Mucosa of descending colon (tissue), 3 donors: ENCODE data around the gene SEC14L3. TPM values are rescaled to one million over a fixed set of nuclear protein-coding genes. Genes with fewer than 3 reads are reported as not detected.

Source experiments
- ATAC-seq: fragments of 200-7000 bp; cut with Tn5 transposase; one replicate; pipeline ENCODE4 v1.9.1; 2020; ENCODE audit warnings: mild to moderate bottlenecking, moderate library complexity
- DNase-seq, 3 donors: peaks; one replicate each; pipeline ENCODE4 v3.0.0-alpha.2; 2020
- H3K36me3 ChIP-seq: fragments of 200-600 bp; one replicate; pipeline ENCODE4 v1.8.0; 2021; ENCODE audit warnings: low read depth, mild to moderate bottlenecking
- H3K4me1 ChIP-seq: fragments of 200-600 bp; one replicate; pipeline ENCODE4 v1.8.0; 2021; ENCODE audit warnings: low read depth, mild to moderate bottlenecking
- H3K4me3 ChIP-seq: fragments of 200-600 bp; one replicate; pipeline ENCODE4 v1.8.0; 2021; ENCODE audit warnings: mild to moderate bottlenecking
- H3K9me3 ChIP-seq: fragments of 200-600 bp; one replicate; pipeline ENCODE4 v1.8.0; 2021; ENCODE audit warnings: mild to moderate bottlenecking
- intact Hi-C, 2 donors: fragments of 100-400 bp; cut with DNase I in 1 of 2; cut with micrococcal nuclease in 1 of 2; formaldehyde crosslinking; loops; one replicate each; pipeline versions ENCODE4 v1.11.0 to v1.11.1; 2022; cut with DNase I, micrococcal nuclease
- total RNA-seq, 3 donors: library from RNA; stranded (reverse); fragmentation: NEBNext Ultra II Directional in 2 of 3; extraction: Animal tissue kit (Norgen Biotek cat#: 25700) in 2 of 3; gene quantifications; one replicate each; pipeline versions ENCODE4 v1.2.1 to v1.2.4, GENCODE V29; 2021 to 2023
- TF ChIP-seq, protein P1 (sequence below): fragments of 200-600 bp; IDR thresholded peaks from one replicate; pipeline ENCODE4 v1.8.0; 2022; ENCODE audit warnings: antibody characterized with exemption, mild to moderate bottlenecking
- donor health status: DM: no; HTN: no; CAD: no; lungs with moderate emphysema.
- donor health status: DM: no; HTN: no; CAD: no.
- donor health status: DM: no; HTN: yes; CAD: no.

Gene SEC14L3
- total RNA-seq, 3 donors from 2014 or later, result not detected

GRCh38 chr22:30436196-30436595 is 35.6 kb downstream of the SEC14L3 start:
- intact Hi-C loops, result no loop called here
- Histone ChIP-seq H3K36me3 (no peaks in the 10 kb centered on the region), H3K4me3 (no peak overlapping the region), H3K9me3 (no peaks in the 10 kb centered on the region), H3K4me1 (peaks cover 8% of the 10 kb centered on the region)
- no peak for ATAC-seq
- TF ChIP-seq, protein P1, sequence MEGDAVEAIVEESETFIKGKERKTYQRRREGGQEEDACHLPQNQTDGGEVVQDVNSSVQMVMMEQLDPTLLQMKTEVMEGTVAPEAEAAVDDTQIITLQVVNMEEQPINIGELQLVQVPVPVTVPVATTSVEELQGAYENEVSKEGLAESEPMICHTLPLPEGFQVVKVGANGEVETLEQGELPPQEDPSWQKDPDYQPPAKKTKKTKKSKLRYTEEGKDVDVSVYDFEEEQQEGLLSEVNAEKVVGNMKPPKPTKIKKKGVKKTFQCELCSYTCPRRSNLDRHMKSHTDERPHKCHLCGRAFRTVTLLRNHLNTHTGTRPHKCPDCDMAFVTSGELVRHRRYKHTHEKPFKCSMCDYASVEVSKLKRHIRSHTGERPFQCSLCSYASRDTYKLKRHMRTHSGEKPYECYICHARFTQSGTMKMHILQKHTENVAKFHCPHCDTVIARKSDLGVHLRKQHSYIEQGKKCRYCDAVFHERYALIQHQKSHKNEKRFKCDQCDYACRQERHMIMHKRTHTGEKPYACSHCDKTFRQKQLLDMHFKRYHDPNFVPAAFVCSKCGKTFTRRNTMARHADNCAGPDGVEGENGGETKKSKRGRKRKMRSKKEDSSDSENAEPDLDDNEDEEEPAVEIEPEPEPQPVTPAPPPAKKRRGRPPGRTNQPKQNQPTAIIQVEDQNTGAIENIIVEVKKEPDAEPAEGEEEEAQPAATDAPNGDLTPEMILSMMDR, result no peak
- no peak for DNase-seq

DNA sequence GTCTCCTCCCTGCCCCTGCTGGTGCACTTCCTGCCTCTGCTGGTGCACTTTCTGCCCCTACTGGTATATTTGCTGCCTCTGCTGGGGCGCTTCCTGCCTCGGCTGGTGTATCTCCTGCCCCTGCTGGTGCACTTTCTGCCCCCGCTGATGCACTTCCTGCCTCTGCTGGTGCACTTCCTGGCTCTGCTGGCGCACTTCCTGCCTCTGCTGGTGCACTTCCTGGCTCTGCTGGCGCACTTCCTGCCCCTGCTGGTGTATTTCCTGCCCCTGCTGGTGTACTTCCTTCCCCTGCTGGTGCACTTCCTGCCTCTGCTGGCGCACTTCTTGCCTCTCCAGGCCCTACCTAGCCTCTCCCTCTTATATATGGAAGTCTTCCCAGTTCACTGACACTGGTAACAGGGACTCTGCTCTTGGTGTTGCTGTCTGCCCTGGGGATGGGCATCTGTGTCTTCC is 36.1 kb downstream of the SEC14L3 start:
- ATAC-seq (peak; percentile 73), DNase-seq (peak; percentile 60 to 85 (median 61))
- TF ChIP-seq, protein P1, result no peak
- intact Hi-C loops, result no loop called here
- Histone ChIP-seq H3K4me3 (no peak overlapping the region), H3K36me3 (no peaks in the 10 kb centered on the region), H3K9me3 (no peaks in the 10 kb centered on the region), H3K4me1 (peaks cover 8% of the 10 kb centered on the region)

GRCh38 chr22:30434843-30435242 is 37.0 kb downstream of the SEC14L3 start:
- H3K4me3 ChIP-seq, result no peak overlapping the region
- TF ChIP-seq, protein P1, result no peak
- intact Hi-C loops, result no loop called here
- H3K4me1 ChIP-seq, result peaks cover 8% of the 10 kb centered on the region
- DNase-seq (no peak), ATAC-seq (no peak)
- no peaks in the 10 kb centered on the region for H3K9me3 ChIP-seq
- no peaks in the 10 kb centered on the region for H3K36me3 ChIP-seq

- intact Hi-C loops, result no loop called here
- no peak for ATAC-seq
- Histone ChIP-seq H3K36me3 (no peaks in the 10 kb centered on the region), H3K9me3 (no peaks in the 10 kb centered on the region), H3K4me3 (no peak overlapping the region), H3K4me1 (peaks cover 8% of the 10 kb centered on the region)
- TF ChIP-seq, protein P1, result no peak
- DNase-seq, result no peak
These were observed 38.0 kb downstream of the SEC14L3 start for GRCh38 chr22:30433773-30434172.

GRCh38 chr22:30433227-30433626 is 38.6 kb downstream of the SEC14L3 start:
- peaks cover 3% of the 10 kb centered on the region for H3K4me1 ChIP-seq
- no peak overlapping the region for H3K4me3 ChIP-seq
- no peak for DNase-seq
- TF ChIP-seq, protein P1, result no peak
- no peaks in the 10 kb centered on the region for H3K9me3 ChIP-seq
- H3K36me3 ChIP-seq, result no peaks in the 10 kb centered on the region
- no peak for ATAC-seq
- intact Hi-C loops, result no loop called here

DNA sequence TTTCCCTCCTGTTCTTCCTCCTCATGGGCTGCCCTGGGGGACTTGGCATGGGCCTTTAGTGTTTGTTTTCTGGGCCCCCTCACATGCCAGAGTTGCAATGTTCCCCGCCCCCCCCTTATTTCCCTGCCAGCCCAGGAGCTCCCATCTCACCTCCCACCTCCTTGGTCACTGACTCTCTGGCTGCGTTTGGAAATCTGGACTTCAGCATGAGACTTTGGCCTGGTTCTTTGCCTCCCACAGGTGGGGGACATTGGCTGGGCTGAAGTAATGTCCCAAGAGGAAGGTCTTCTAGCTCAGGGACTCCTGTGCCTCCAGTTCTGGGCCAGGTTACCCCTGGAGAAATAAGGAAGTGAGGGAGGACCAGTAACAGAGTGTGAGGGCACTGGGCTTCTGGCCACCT is 39.3 kb downstream of the SEC14L3 start:
- Histone ChIP-seq H3K4me3 (no peak overlapping the region), H3K4me1 (no peaks in the 10 kb centered on the region), H3K36me3 (no peaks in the 10 kb centered on the region), H3K9me3 (no peaks in the 10 kb centered on the region)
- no peak for ATAC-seq
- DNase-seq, result no peak
- intact Hi-C loops, result no loop called here
- TF ChIP-seq, protein P1, result no peak
